Endothelial cell of umbilical vein (primary cell): ENCODE results near the gene TPK1. TPM values are rescaled to one million over a fixed set of nuclear protein-coding genes. Genes with fewer than 3 reads are reported as not detected.

Experiments used
- BruUV-seq: library from RNA; stranded (reverse); fragments of 400-500 nt; replicated peaks from 2 replicates; lab custom pipeline; 2021; lab: Mats Ljungman, UMichigan
- CTCF ChIA-PET: fragments of 300-600, 350-600 bp; sonication (Branson Sonifier 250); formaldehyde crosslinking; loops from one replicate; lab custom pipeline; 2021; ENCODE audit warnings: antibody characterized with exemption, inconsistent platforms; lab: Charles Lee
- POLR2A ChIA-PET: fragments of 300-600, 350-600 bp; sonication (Branson Sonifier 250); formaldehyde crosslinking; loops from one replicate; lab custom pipeline; 2021; ENCODE audit warnings: antibody characterized with exemption, inconsistent platforms; lab: Charles Lee
- DNase-seq: peaks from one replicate; pipeline ENCODE4 v3.0.0-alpha.2; 2011; ENCODE audit warnings: low read depth, low spot score
- FAIRE-seq: peaks from 2 replicates; lab custom pipeline; 2011; peaks lifted over from hg19 to GRCh38; lab: Jason Lieb, UNC
- H2AFZ ChIP-seq: 2 replicates; pipeline ENCODE4 v1.6.0; 2012; ENCODE audit warnings: low read depth, low read length, control low read depth, inconsistent platforms
- H3K27ac ChIP-seq: 2 replicates; pipeline ENCODE4 v1.5.1; 2011; ENCODE audit warnings: low read depth, mild to moderate bottlenecking, control low read depth, low read length, moderate library complexity; ENCODE audit not compliant: insufficient read depth
- H3K27me3 ChIP-seq, 2 experiments: 2 replicates each; pipeline versions ENCODE4 v1.6.0 to v1.6.1; 2011; ENCODE audit warnings: low read length in 2 of 2, mixed read lengths in 1 of 2; ENCODE audit not compliant: control insufficient read depth in 2 of 2, insufficient read depth in 2 of 2
- H3K36me3 ChIP-seq, 2 experiments: 2 replicates in 1 of 2; 3 replicates in 1 of 2; pipeline ENCODE4 v1.5.1; 2011; ENCODE audit warnings: low read length in 2 of 2, mild to moderate bottlenecking in 1 of 2, moderate library complexity in 1 of 2; ENCODE audit not compliant: control insufficient read depth in 2 of 2, insufficient read depth in 2 of 2; ENCODE audit errors: extremely low read depth in 1 of 2
- H3K4me1 ChIP-seq: 3 replicates; pipeline ENCODE4 v1.5.1; 2011; ENCODE audit warnings: mild to moderate bottlenecking, low read length; ENCODE audit not compliant: control insufficient read depth, insufficient read depth; ENCODE audit errors: extremely low read depth
- H3K4me2 ChIP-seq: 2 replicates; pipeline ENCODE4 v1.6.1; 2011; ENCODE audit warnings: low read length, control low read depth, mixed read lengths; ENCODE audit not compliant: insufficient read depth
- H3K4me3 ChIP-seq, 3 experiments: fragments of 200-600 bp in 1 of 3; sonication (generic), shearing (Covaris generic) in 1 of 3; replicated peaks in 1 of 3; 2 replicates each; pipeline ENCODE4 v1.5.1; 2011 to 2016; ENCODE audit warnings: control low read depth in 3 of 3, low read length in 3 of 3, mild to moderate bottlenecking in 2 of 3, inconsistent platforms in 1 of 3, low read depth in 1 of 3, moderate library complexity in 1 of 3; ENCODE audit not compliant: insufficient read depth in 1 of 3
- H3K79me2 ChIP-seq: 2 replicates; pipeline ENCODE4 v1.6.0; 2012; ENCODE audit warnings: low read length, inconsistent platforms; ENCODE audit not compliant: control insufficient read depth, insufficient read depth
- H3K9ac ChIP-seq: replicated peaks from 2 replicates; pipeline ENCODE3; 2011; ENCODE audit warnings: low read length, control low read depth; ENCODE audit not compliant: insufficient read depth; ENCODE audit errors: extremely low read depth
- H3K9me1 ChIP-seq: replicated peaks from 3 replicates; pipeline ENCODE4 v1.6.0; 2011; ENCODE audit warnings: mild to moderate bottlenecking, low read length; ENCODE audit not compliant: control insufficient read depth, insufficient read depth; ENCODE audit errors: extremely low read depth
- H3K9me3 ChIP-seq: replicated peaks from 2 replicates; pipeline ENCODE4 v1.5.1; 2012; ENCODE audit warnings: low read length, inconsistent platforms; ENCODE audit not compliant: control insufficient read depth, insufficient read depth
- H4K20me1 ChIP-seq: replicated peaks from 2 replicates; pipeline ENCODE3; 2011; ENCODE audit warnings: mild to moderate bottlenecking, low read length; ENCODE audit not compliant: control insufficient read depth, insufficient read depth; ENCODE audit errors: extremely low read depth
- EZH2 ChIP-seq: IDR thresholded peaks from 2 replicates; pipeline ENCODE4 v1.6.1; 2012; ENCODE audit warnings: borderline replicate concordance, low read depth, mild to moderate bottlenecking, moderate library complexity, low read length, inconsistent platforms; ENCODE audit not compliant: severe bottlenecking
- FOS ChIP-seq: IDR thresholded peaks from 2 replicates; pipeline ENCODE4 v1.6.1; 2011; ENCODE audit warnings: mild to moderate bottlenecking, low read length, moderate library complexity, borderline replicate concordance; ENCODE audit not compliant: insufficient read depth
- GATA2 ChIP-seq: IDR thresholded peaks from 2 replicates; pipeline ENCODE4 v1.7.0; 2011; ENCODE audit warnings: low read depth, mild to moderate bottlenecking, moderate library complexity, mixed read lengths, low read length; ENCODE audit not compliant: insufficient read length, insufficient read depth
- JUN ChIP-seq: IDR thresholded peaks from 2 replicates; pipeline ENCODE4 v1.6.1; 2011; ENCODE audit warnings: borderline replicate concordance, low read depth; ENCODE audit not compliant: insufficient read length, insufficient read depth
- MAX ChIP-seq: IDR thresholded peaks from 2 replicates; pipeline ENCODE4 v1.6.1; 2011; ENCODE audit not compliant: insufficient read depth, insufficient read length
- MYC ChIP-seq: IDR thresholded peaks from one replicate; pipeline ENCODE4 v1.6.1; 2011; ENCODE audit warnings: mild to moderate bottlenecking, low read depth, low read length
- POLR2A ChIP-seq: IDR thresholded peaks from 2 replicates; pipeline ENCODE4 v1.6.1; 2012; ENCODE audit warnings: low read depth, mild to moderate bottlenecking, control low read depth, low read length
- POLR2AphosphoS5 ChIP-seq: IDR thresholded peaks from 2 replicates; pipeline ENCODE4 v1.6.1; 2012; ENCODE audit warnings: low read depth, mild to moderate bottlenecking, control low read depth, low read length, moderate library complexity; ENCODE audit not compliant: insufficient read depth
- dilution Hi-C: fragments of 300-500 bp; cut with MboI; formaldehyde crosslinking; loops from one replicate; pipeline ENCODE4 v1.15.0; 2019; ENCODE audit warnings: low sequenced_read_pairs; ENCODE audit not compliant: extremely low pct_ligation_motif_present
- intact Hi-C: fragments of 100-400 bp; cut with micrococcal nuclease; formaldehyde crosslinking; loops from one replicate; pipeline ENCODE4 v1.10.0; 2022
- polyA plus RNA-seq, 4 experiments: library from polyadenylated mRNA; depleted of rRNA in 3 of 4; stranded (reverse) in 3 of 4; unstranded in 1 of 4; fragments of >200 nt; gene quantifications; 2 replicates each; pipeline versions ENCODE4 v1.2.1 to v1.2.3, GENCODE V29; 2011 to 2012; ENCODE audit warnings: missing spikeins in 1 of 4
- total RNA-seq: library from RNA; stranded (reverse); gene quantifications from 2 replicates; pipeline ENCODE4 v1.2.3, GENCODE V29; 2021
- TF ChIP-seq, protein P1 (sequence below), 2 donors: IDR thresholded peaks; 1 replicate in 1 of 2; 2 replicates in 1 of 2; pipeline ENCODE4 v1.5.1; 2011; ENCODE audit warnings: low read length in 2 of 2, mild to moderate bottlenecking in 2 of 2, moderate library complexity in 2 of 2, control low read depth in 1 of 2, inconsistent platforms in 1 of 2, low read depth in 1 of 2; ENCODE audit not compliant: insufficient read depth in 1 of 2; ENCODE audit errors: extremely low read depth in 1 of 2

Gene TPK1
- total and polyA plus RNA-seq, 2 donors (not counting 3 experiments of a cell fraction or from before 2014, with no cell fraction given): 7.5 to 9.3 TPM

GRCh38 chr7:144489504-144489903, 346.3 kb downstream of the TPK1 start:
- TF ChIP-seq EZH2 (no peak), JUN (no peak), MYC (no peak), POLR2AphosphoS5 (no peak), POLR2A (no peak), FOS (no peak), GATA2 (no peak)
- dilution Hi-C loops: no loop called here
- no peaks in the 10 kb centered on the region for H3K36me3 ChIP-seq
- no peaks in the 10 kb centered on the region for H3K9me1 ChIP-seq
- CTCF ChIA-PET: no interaction called here
- H3K27me3 ChIP-seq: no peaks in the 10 kb centered on the region
- DNase-seq: no peak
- H3K4me2 ChIP-seq: no peak overlapping the region
- H3K9ac ChIP-seq: no peak overlapping the region
- BruUV-seq: no TSS peak
- no peaks in the 10 kb centered on the region for H3K4me1 ChIP-seq
- H3K79me2 ChIP-seq: no peaks in the 10 kb centered on the region
- H3K9me3 ChIP-seq: no peaks in the 10 kb centered on the region
- H3K4me3 ChIP-seq: no peak overlapping the region
- no peak overlapping the region for H2AFZ ChIP-seq
- POLR2A ChIA-PET: no interaction called here
- no peak overlapping the region for H3K27ac ChIP-seq
- H4K20me1 ChIP-seq: no peaks in the 10 kb centered on the region
- no peak for FAIRE-seq
- intact Hi-C loops: no loop called here

- CTCF ChIA-PET: no interaction called here
- DNase-seq: no peak
- POLR2A ChIA-PET: no interaction called here
- H3K4me2 ChIP-seq: no peak overlapping the region
- TF ChIP-seq POLR2AphosphoS5: no peak
- TF ChIP-seq MAX: no peak
- TF ChIP-seq EZH2: no peak
- TF ChIP-seq POLR2A: no peak
- TF ChIP-seq GATA2: no peak
- no peak for TF ChIP-seq MYC
- TF ChIP-seq, protein P1, sequence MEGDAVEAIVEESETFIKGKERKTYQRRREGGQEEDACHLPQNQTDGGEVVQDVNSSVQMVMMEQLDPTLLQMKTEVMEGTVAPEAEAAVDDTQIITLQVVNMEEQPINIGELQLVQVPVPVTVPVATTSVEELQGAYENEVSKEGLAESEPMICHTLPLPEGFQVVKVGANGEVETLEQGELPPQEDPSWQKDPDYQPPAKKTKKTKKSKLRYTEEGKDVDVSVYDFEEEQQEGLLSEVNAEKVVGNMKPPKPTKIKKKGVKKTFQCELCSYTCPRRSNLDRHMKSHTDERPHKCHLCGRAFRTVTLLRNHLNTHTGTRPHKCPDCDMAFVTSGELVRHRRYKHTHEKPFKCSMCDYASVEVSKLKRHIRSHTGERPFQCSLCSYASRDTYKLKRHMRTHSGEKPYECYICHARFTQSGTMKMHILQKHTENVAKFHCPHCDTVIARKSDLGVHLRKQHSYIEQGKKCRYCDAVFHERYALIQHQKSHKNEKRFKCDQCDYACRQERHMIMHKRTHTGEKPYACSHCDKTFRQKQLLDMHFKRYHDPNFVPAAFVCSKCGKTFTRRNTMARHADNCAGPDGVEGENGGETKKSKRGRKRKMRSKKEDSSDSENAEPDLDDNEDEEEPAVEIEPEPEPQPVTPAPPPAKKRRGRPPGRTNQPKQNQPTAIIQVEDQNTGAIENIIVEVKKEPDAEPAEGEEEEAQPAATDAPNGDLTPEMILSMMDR (IDR thresholded peaks at IDR 0.05; ENCODE audit: extremely low read depth in 1 of 2, insufficient read depth in 1 of 2, low read depth in 1 of 2, low read length in 2 of 2): no peak
- no peak for TF ChIP-seq FOS
- no peak for TF ChIP-seq JUN
- dilution Hi-C loops: no loop called here
- H3K27ac ChIP-seq: no peak overlapping the region
- no peak overlapping the region for H3K9ac ChIP-seq
- no peak overlapping the region for H3K4me3 ChIP-seq
- no peaks in the 10 kb centered on the region for H3K27me3 ChIP-seq
- no TSS peak for BruUV-seq
- H3K9me1 ChIP-seq: no peaks in the 10 kb centered on the region
- intact Hi-C loops: no loop called here
- H3K9me3 ChIP-seq: no peaks in the 10 kb centered on the region
- H3K36me3 ChIP-seq: no peaks in the 10 kb centered on the region
- no peaks in the 10 kb centered on the region for H3K4me1 ChIP-seq
- no peaks in the 10 kb centered on the region for H4K20me1 ChIP-seq
- no peaks in the 10 kb centered on the region for H3K79me2 ChIP-seq
- no peak for FAIRE-seq
- H2AFZ ChIP-seq: no peak overlapping the region
These were observed 346.9 kb downstream of the TPK1 start for GRCh38 chr7:144488977-144489376.
